HUES6 (cell line): ENCODE measurements around the gene PATJ.
"Not testable (repeated sequence)": the region's sequence is repeated elsewhere in the genome, so short reads cannot be mapped to it uniquely, and the experiment has no call there.

ENCODE experiments used
- H3K27ac ChIP-seq: 2 replicates; pipeline ENCODE4 v1.7.0; 2013; ENCODE audit warnings: low read depth, mild to moderate bottlenecking, low read length, inconsistent platforms
- H3K27me3 ChIP-seq: 2 replicates; pipeline ENCODE4 v1.6.1; 2013; ENCODE audit warnings: low read length; ENCODE audit not compliant: control insufficient read depth, insufficient read depth
- H3K36me3 ChIP-seq: 2 replicates; pipeline ENCODE4 v1.6.1; 2013; ENCODE audit warnings: low read length; ENCODE audit not compliant: control insufficient read depth, insufficient read depth
- H3K4me1 ChIP-seq: 2 replicates; pipeline ENCODE4 v1.6.1; 2013; ENCODE audit warnings: low read length; ENCODE audit not compliant: control insufficient read depth, insufficient read depth
- H3K4me3 ChIP-seq: 2 replicates; pipeline ENCODE4 v1.5.1; 2013; ENCODE audit warnings: low read depth, low read length
- H3K9ac ChIP-seq: one replicate; pipeline ENCODE4 v1.6.1; 2013; ENCODE audit warnings: mild to moderate bottlenecking, low read length
- H3K9me3 ChIP-seq: 2 replicates; pipeline ENCODE4 v1.6.1; 2013; ENCODE audit warnings: low read depth, low read length; ENCODE audit not compliant: control insufficient read depth, insufficient read depth

PATJ gene

GRCh38 chr1:61853583-61853982, 111.3 kb downstream of the PATJ start:
- H3K4me3 ChIP-seq, result no peak overlapping the region
- H3K4me1 ChIP-seq, result peaks cover 7% of the 10 kb centered on the region; the same call in 1 of the 2 replicates
- no peak overlapping the region for H3K9ac ChIP-seq
- peaks cover 25% of the 10 kb centered on the region for H3K36me3 ChIP-seq
- no peaks in the 10 kb centered on the region for H3K9me3 ChIP-seq
- no peaks in the 10 kb centered on the region for H3K27me3 ChIP-seq
- no peak overlapping the region for H3K27ac ChIP-seq

GRCh38 chr1:61864489-61864888, 122.2 kb downstream of the PATJ start:
- Histone ChIP-seq H3K9me3 (no peaks in the 10 kb centered on the region), H3K9ac (no peak overlapping the region), H3K27me3 (no peaks in the 10 kb centered on the region), H3K4me3 (no peak overlapping the region), H3K4me1 (no peaks in the 10 kb centered on the region), H3K27ac (no peak overlapping the region), H3K36me3 (peaks cover 34% of the 10 kb centered on the region)

GRCh38 chr1:61865646-61866220, 123.5 kb downstream of the PATJ start:
- Histone ChIP-seq H3K27me3 (no peaks in the 10 kb centered on the region), H3K9ac (no peak overlapping the region), H3K36me3 (peaks cover 31% of the 10 kb centered on the region), H3K9me3 (no peaks in the 10 kb centered on the region), H3K27ac (no peak overlapping the region), H3K4me3 (no peak overlapping the region), H3K4me1 (peaks cover 11% of the 10 kb centered on the region; the same call in 1 of the 2 replicates)

- no peaks in the 10 kb centered on the region for H3K27me3 ChIP-seq
- H3K27ac ChIP-seq, result no peak overlapping the region
- no peak overlapping the region for H3K9ac ChIP-seq
- no peak overlapping the region for H3K4me3 ChIP-seq
- peaks cover 12% of the 10 kb centered on the region; the same call in 1 of the 2 replicates for H3K4me1 ChIP-seq
- no peaks in the 10 kb centered on the region; the same call in 1 of the 2 replicates for H3K9me3 ChIP-seq
- H3K36me3 ChIP-seq, result peaks cover 11% of the 10 kb centered on the region
These were observed 127.4 kb downstream of the PATJ start for GRCh38 chr1:61869691-61870109.

- Histone ChIP-seq H3K36me3 (peaks cover 19% of the 10 kb centered on the region; the same call in 1 of the 2 replicates), H3K27me3 (no peaks in the 10 kb centered on the region), H3K9ac (no peak overlapping the region), H3K4me3 (no peak overlapping the region), H3K4me1 (peaks cover 12% of the 10 kb centered on the region; the same call in 1 of the 2 replicates), H3K9me3 (no peaks in the 10 kb centered on the region; the same call in 1 of the 2 replicates), H3K27ac (no peak overlapping the region)
These were observed 129.9 kb downstream of the PATJ start for GRCh38 chr1:61872206-61872605.

GRCh38 chr1:61873581-61873980, 131.3 kb downstream of the PATJ start:
- H3K27me3 ChIP-seq, result no peaks in the 10 kb centered on the region
- peaks cover 22% of the 10 kb centered on the region; the same call in 1 of the 2 replicates for H3K36me3 ChIP-seq
- no peak overlapping the region for H3K9ac ChIP-seq
- H3K9me3 ChIP-seq, result no peaks in the 10 kb centered on the region; the same call in 1 of the 2 replicates
- no peak overlapping the region for H3K4me3 ChIP-seq
- H3K4me1 ChIP-seq, result peaks cover 12% of the 10 kb centered on the region; the same call in 1 of the 2 replicates
- no peak overlapping the region for H3K27ac ChIP-seq

- H3K36me3 ChIP-seq, result peaks cover 22% of the 10 kb centered on the region; the same call in 1 of the 2 replicates
These were observed 131.7 kb downstream of the PATJ start for GRCh38 chr1:61873994-61874393.

GRCh38 chr1:61875198-61875597, 132.9 kb downstream of the PATJ start:
- Histone ChIP-seq H3K36me3 (peaks cover 25% of the 10 kb centered on the region; the same call in 1 of the 2 replicates), H3K27me3 (no peaks in the 10 kb centered on the region), H3K9me3 (no peaks in the 10 kb centered on the region; the same call in 1 of the 2 replicates), H3K27ac (no peak overlapping the region), H3K9ac (no peak overlapping the region), H3K4me1 (peaks cover 6% of the 10 kb centered on the region; the same call in 1 of the 2 replicates), H3K4me3 (no peak overlapping the region)

More at GRCh38 chr1:61873994-61874393, 131.7 kb downstream of the PATJ start:
- Histone ChIP-seq H3K4me1 (peaks cover 12% of the 10 kb centered on the region; the same call in 1 of the 2 replicates), H3K4me3 (no peak overlapping the region), H3K27ac (no peak overlapping the region), H3K27me3 (no peaks in the 10 kb centered on the region), H3K9ac (no peak overlapping the region), H3K9me3 (no peaks in the 10 kb centered on the region; the same call in 1 of the 2 replicates)

GRCh38 chr1:61879887-61880474, 137.7 kb downstream of the PATJ start:
- not testable (repeated sequence) for H3K9ac ChIP-seq, H3K9me3 ChIP-seq, H3K4me3 ChIP-seq, H3K4me1 ChIP-seq, H3K27me3 ChIP-seq, H3K27ac ChIP-seq
- H3K36me3 ChIP-seq, result peaks cover 33% of the 10 kb centered on the region

GRCh38 chr1:61887076-61887867, 145.0 kb downstream of the PATJ start:
- Histone ChIP-seq H3K27me3 (no peaks in the 10 kb centered on the region), H3K4me1 (0 out of 2 replicates have a peak, but pooled peaks cover 5% of the 10 kb centered on the region), H3K9ac (no peak overlapping the region), H3K4me3 (no peak overlapping the region), H3K9me3 (no peaks in the 10 kb centered on the region), H3K27ac (no peak overlapping the region), H3K36me3 (peaks cover 19% of the 10 kb centered on the region)
